HepG2 (cell line): ENCODE measurements around the gene ACTN3. TPM values are rescaled to one million over a fixed set of nuclear protein-coding genes. Genes with fewer than 3 reads are reported as not detected.

ENCODE experiments used
- ATAC-seq: fragments of 200-7000 bp; cut with Tn5 transposase; 3 replicates; pipeline ENCODE4 v1.9.1; 2020; ENCODE audit warnings: mild to moderate bottlenecking, moderate library complexity
- BruUV-seq: library from RNA; stranded (reverse); fragments of 400-500 nt; replicated peaks from 2 replicates; lab custom pipeline; 2021; lab: Mats Ljungman, UMichigan
- CTCF ChIA-PET: fragments of 300-600 bp; formaldehyde crosslinking; extraction: SDS; loops from one replicate; lab custom pipeline; 2021; ENCODE audit warnings: low total read pairs, inconsistent platforms, low intra/inter-chr PET ratio; lab: Yijun Ruan, JAX
- POLR2A ChIA-PET: fragments of 350-600 bp; sonication (Branson Sonifier 250); formaldehyde crosslinking; loops from one replicate; lab custom pipeline; 2020; ENCODE audit warnings: antibody characterized with exemption, inconsistent platforms; lab: Yijun Ruan, JAX
- DNase-seq: peaks from one replicate; pipeline ENCODE4 v3.0.0-alpha.2; 2015; ENCODE audit warnings: low spot score
- FAIRE-seq: peaks from 3 replicates; lab custom pipeline; 2011; peaks lifted over from hg19 to GRCh38; lab: Jason Lieb, UNC
- H2AFZ ChIP-seq: one replicate; pipeline ENCODE4 v1.6.1; 2011; ENCODE audit warnings: low read length, inconsistent platforms
- H3K27ac ChIP-seq: fragments of 300-600 bp; 3 replicates; pipeline ENCODE4 v1.8.0; 2011; ENCODE audit warnings: mixed run types, mild to moderate bottlenecking, mixed read lengths, low read length, inconsistent platforms; ENCODE audit not compliant: insufficient read depth; ENCODE audit errors: extremely low read length
- H3K27me3 ChIP-seq, 2 experiments: fragments of 200-600 bp in 1 of 2; 2 replicates in 1 of 2; 3 replicates in 1 of 2; pipeline versions ENCODE4 v1.6.0 to v1.8.0; 2011; ENCODE audit warnings: low read length in 2 of 2, mild to moderate bottlenecking in 2 of 2, moderate library complexity in 2 of 2, inconsistent platforms in 1 of 2; ENCODE audit not compliant: insufficient read depth in 2 of 2, control insufficient read depth in 1 of 2
- H3K36me3 ChIP-seq, 2 experiments: fragments of 200-600 bp in 1 of 2; replicated peaks in 1 of 2; 2 replicates in 1 of 2; 3 replicates in 1 of 2; pipeline versions ENCODE4 v1.5.1 to v1.8.0; 2011; ENCODE audit warnings: low read length in 2 of 2, inconsistent platforms in 1 of 2; ENCODE audit not compliant: insufficient read depth in 2 of 2, control insufficient read depth in 1 of 2
- H3K4me1 ChIP-seq: 2 replicates; pipeline ENCODE4 v1.5.1; 2012; ENCODE audit warnings: low read length, inconsistent platforms; ENCODE audit not compliant: insufficient read depth
- H3K4me2 ChIP-seq: 2 replicates; pipeline ENCODE4 v1.6.0; 2011; ENCODE audit warnings: low read depth, low read length, inconsistent platforms
- H3K4me3 ChIP-seq, 3 experiments: fragments of 200-600 bp in 1 of 3; sonication (generic), shearing (Covaris generic) in 1 of 3; replicated peaks in 1 of 3; 2 replicates each; pipeline ENCODE4 v1.5.1; 2011 to 2016; ENCODE audit warnings: low read length in 3 of 3, inconsistent platforms in 2 of 3, low read depth in 2 of 3, mild to moderate bottlenecking in 2 of 3, control low read depth in 1 of 3, mixed read lengths in 1 of 3; ENCODE audit not compliant: insufficient read depth in 1 of 3
- H3K79me2 ChIP-seq: one replicate; pipeline ENCODE4 v1.6.1; 2011; ENCODE audit warnings: low read length, inconsistent platforms; ENCODE audit not compliant: insufficient read depth
- H3K9ac ChIP-seq: 2 replicates; pipeline ENCODE4 v1.6.0; 2011; ENCODE audit warnings: mild to moderate bottlenecking, low read depth, low read length, inconsistent platforms; ENCODE audit not compliant: insufficient read depth
- H3K9me3 ChIP-seq: 2 replicates; pipeline ENCODE4 v1.5.1; 2012; ENCODE audit warnings: mild to moderate bottlenecking, low read length
- H4K20me1 ChIP-seq: 2 replicates; pipeline ENCODE4 v1.6.0; 2011; ENCODE audit warnings: inconsistent platforms, mild to moderate bottlenecking, low read length, moderate library complexity; ENCODE audit not compliant: insufficient read depth
- EED ChIP-seq: sonication (generic); formaldehyde crosslinking; IDR thresholded peaks from 2 replicates; pipeline ENCODE4 v1.5.0; 2020; ENCODE audit warnings: mild to moderate bottlenecking, missing genetic modification reagents
- NFIC ChIP-seq: IDR thresholded peaks from 2 replicates; pipeline ENCODE4 v1.6.1; 2012; ENCODE audit warnings: mild to moderate bottlenecking, low read length, inconsistent platforms
- ZBTB7B ChIP-seq: sonication (generic); formaldehyde crosslinking; IDR thresholded peaks from 2 replicates; pipeline ENCODE4 v1.4.0; 2020; ENCODE audit warnings: missing genetic modification reagents
- ZNF512 ChIP-seq: sonication (generic); formaldehyde crosslinking; IDR thresholded peaks from 2 replicates; pipeline ENCODE4 v1.4.0; 2020; ENCODE audit warnings: mild to moderate bottlenecking, missing genetic modification reagents
- ZNF580 ChIP-seq: IDR thresholded peaks from 2 replicates; pipeline ENCODE4 v1.6.1; 2016; ENCODE audit warnings: low read depth, borderline replicate concordance
- WGBS: methylation state at CpG from one replicate; pipeline ENCODE4 v1.1.6; 2017; ENCODE audit warnings: low lambda C conversion rate; 5-methylcytosine and 5-hydroxymethylcytosine counted together
- in situ Hi-C: cut with HindIII; loops from 2 replicates; pipeline ENCODE4 v1.10.0; 2017; ENCODE audit warnings: low pct_unique_long_range_greater_than_20kb; ENCODE audit not compliant: extremely low pct_ligation_motif_present
- intact Hi-C: fragments of 100-400 bp; cut with micrococcal nuclease; formaldehyde crosslinking; loops from one replicate; pipeline ENCODE4 v1.10.0; 2022; ENCODE audit not compliant: unreplicated experiment
- polyA plus RNA-seq, 8 experiments: library from polyadenylated mRNA; depleted of rRNA in 3 of 8; stranded (reverse) in 7 of 8; unstranded in 1 of 8; fragments of >200 nt; fragmentation: Illumina TruSeq in 4 of 8; extraction: Trizol in 4 of 8; gene quantifications; 2 replicates each; pipeline versions ENCODE4 v1.2.1 to v1.2.3, GENCODE V29; 2011 to 2016; ENCODE audit warnings: low read depth in 4 of 8, missing spikeins in 1 of 8, mixed read lengths in 1 of 8; ENCODE audit not compliant: insufficient read depth in 1 of 8
- total RNA-seq, 5 experiments: library from RNA; depleted of rRNA; stranded (reverse); fragments of >200 nt; fragmentation: Illumina TruSeq; extraction: Trizol; gene quantifications; 2 replicates each; pipeline ENCODE4 v1.2.3, GENCODE V29; 2016; ENCODE audit warnings: low read depth in 1 of 5
- TF ChIP-seq, protein P1 (sequence below), 2 experiments: sonication (generic) in 1 of 2; formaldehyde crosslinking in 1 of 2; IDR thresholded peaks; 2 replicates each; pipeline versions ENCODE4 v1.4.0 to v1.6.1; 2016 to 2020; ENCODE audit warnings: borderline replicate concordance in 1 of 2, low read depth in 1 of 2, mild to moderate bottlenecking in 1 of 2, missing genetic modification reagents in 1 of 2

The ACTN3 gene
- total and polyA plus RNA-seq, 2 of the 13 experiments (the other 11 are each of a cell fraction or from before 2014, with no cell fraction given), result 0.04 to 0.09 TPM

DNA sequence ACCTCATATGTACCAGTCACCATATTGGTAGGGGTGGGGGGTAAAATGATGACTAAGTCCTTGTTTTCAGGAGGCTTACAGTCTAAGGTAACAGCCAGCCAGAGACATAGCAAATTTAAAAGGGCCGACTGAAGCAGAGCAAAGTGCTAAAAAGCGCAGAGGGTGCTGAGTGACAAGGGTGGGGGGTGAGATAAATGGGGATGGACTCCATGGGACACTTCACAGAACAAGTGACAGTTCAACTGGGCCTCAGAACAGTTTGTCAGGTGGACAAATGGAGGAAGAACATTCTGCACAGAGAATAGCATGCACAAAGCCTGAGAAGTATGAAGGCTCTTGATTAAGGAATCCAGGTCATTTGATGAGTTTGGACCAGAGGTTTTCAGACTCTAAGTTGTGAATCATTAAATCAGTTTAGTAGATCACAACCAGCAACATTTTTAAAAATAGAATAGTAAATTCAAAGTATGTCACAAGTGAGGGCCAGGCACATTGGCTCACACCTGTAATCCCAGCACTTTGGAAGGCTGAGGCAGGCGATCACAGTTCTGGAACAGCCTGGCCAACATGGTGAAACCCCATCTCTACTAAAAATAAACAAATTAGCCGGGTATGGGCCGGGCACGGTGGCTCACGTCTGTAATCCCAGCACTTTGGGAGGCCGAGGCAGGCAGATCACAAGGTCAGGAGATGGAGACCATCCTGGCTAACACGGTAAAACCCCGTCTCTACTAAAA, 22.2 kb upstream of the ACTN3 start:
- H3K79me2 ChIP-seq, result no peaks in the 10 kb centered on the region
- CTCF ChIA-PET, result no interaction called here
- POLR2A ChIA-PET, result no interaction called here
- no peak for ATAC-seq
- no peaks in the 10 kb centered on the region for H3K27me3 ChIP-seq
- no peak for DNase-seq
- BruUV-seq, result no TSS peak
- no peak overlapping the region for H2AFZ ChIP-seq
- WGBS, result 95% methylated on average over 10 of the region's 10 CpGs
- no peak overlapping the region for H3K27ac ChIP-seq
- H4K20me1 ChIP-seq, result no peaks in the 10 kb centered on the region
- no peak overlapping the region for H3K4me3 ChIP-seq
- no peaks in the 10 kb centered on the region for H3K4me1 ChIP-seq
- TF ChIP-seq ZNF512 (no peak), EED (CRISPR knock-in tag) (no peak), NFIC (no peak), ZBTB7B (CRISPR knock-in tag) (no peak)
- in situ Hi-C loops, result no loop called here
- no peak overlapping the region for H3K9ac ChIP-seq
- no peak for FAIRE-seq
- no peaks in the 10 kb centered on the region for H3K9me3 ChIP-seq
- H3K4me2 ChIP-seq, result no peak overlapping the region
- intact Hi-C loops, result no loop called here
- peaks cover 0 to 3% of the 10 kb centered on the region in 2 experiments; a peak in 3 of 5 replicates for H3K36me3 ChIP-seq

DNA sequence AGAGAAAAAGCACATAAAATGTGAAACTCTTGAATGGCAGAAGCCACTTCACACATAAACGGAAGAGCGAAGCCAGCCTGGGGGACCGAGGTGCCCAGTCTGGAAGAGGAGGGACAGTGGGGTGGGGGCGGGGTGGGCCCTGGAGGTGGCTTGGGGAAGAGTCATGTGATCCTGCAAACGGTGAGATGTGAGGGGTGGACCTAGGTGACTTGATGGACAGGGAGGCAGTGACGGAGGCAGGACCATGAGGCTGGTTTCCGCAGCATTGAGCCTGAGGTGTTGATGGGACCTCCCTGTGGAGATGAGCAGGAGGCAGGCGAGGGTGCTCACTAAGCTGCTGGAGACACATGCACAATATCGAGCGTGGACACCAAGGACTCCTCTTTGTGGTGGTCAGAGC, 17.6 kb upstream of the ACTN3 start:
- ChIA-PET CTCF (no interaction called here), POLR2A (no interaction called here)
- ATAC-seq (no peak), FAIRE-seq (no peak), DNase-seq (no peak)
- no TSS peak for BruUV-seq
- Histone ChIP-seq H3K27me3 (no peaks in the 10 kb centered on the region), H3K9ac (no peak overlapping the region), H3K4me2 (no peak overlapping the region), H3K27ac (no peak overlapping the region), H3K4me1 (0 out of 2 replicates have a peak, but pooled peaks cover 7% of the 10 kb centered on the region), H2AFZ (no peak overlapping the region), H3K4me3 (no peak overlapping the region), H3K36me3 (peaks cover 0 to 1% of the 10 kb centered on the region in 2 experiments; a peak in 2 of 5 replicates), H4K20me1 (no peaks in the 10 kb centered on the region), H3K9me3 (no peaks in the 10 kb centered on the region), H3K79me2 (no peaks in the 10 kb centered on the region)
- intact Hi-C loops (no loop called here), in situ Hi-C loops (no loop called here)
- no peak for TF ChIP-seq ZNF580
- TF ChIP-seq, protein P1, sequence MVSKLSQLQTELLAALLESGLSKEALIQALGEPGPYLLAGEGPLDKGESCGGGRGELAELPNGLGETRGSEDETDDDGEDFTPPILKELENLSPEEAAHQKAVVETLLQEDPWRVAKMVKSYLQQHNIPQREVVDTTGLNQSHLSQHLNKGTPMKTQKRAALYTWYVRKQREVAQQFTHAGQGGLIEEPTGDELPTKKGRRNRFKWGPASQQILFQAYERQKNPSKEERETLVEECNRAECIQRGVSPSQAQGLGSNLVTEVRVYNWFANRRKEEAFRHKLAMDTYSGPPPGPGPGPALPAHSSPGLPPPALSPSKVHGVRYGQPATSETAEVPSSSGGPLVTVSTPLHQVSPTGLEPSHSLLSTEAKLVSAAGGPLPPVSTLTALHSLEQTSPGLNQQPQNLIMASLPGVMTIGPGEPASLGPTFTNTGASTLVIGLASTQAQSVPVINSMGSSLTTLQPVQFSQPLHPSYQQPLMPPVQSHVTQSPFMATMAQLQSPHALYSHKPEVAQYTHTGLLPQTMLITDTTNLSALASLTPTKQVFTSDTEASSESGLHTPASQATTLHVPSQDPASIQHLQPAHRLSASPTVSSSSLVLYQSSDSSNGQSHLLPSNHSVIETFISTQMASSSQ (IDR thresholded peaks at IDR 0.05; ENCODE audit: low read depth), result no peak
- TF ChIP-seq, protein P1 (CRISPR knock-in tag; IDR thresholded peaks at IDR 0.05; ENCODE audit: borderline replicate concordance), result no peak
- 83% methylated on average over 10 of the region's 10 CpGs for WGBS
